OCI-M2 (cell line): ENCODE measurements around the gene CAPN12.

ENCODE experiments used
- DNase-seq: peaks from one replicate; lab custom pipeline; 2025; ENCODE audit not compliant: unreplicated experiment; lab: John Stamatoyannopoulos, UW

CAPN12 gene

GRCh38 chr19:38712161-38712748 is 32.0 kb downstream of the CAPN12 start:
- DNase-seq: no peak

- no peak for DNase-seq
Measured at GRCh38 chr19:38711726-38712153, 32.5 kb downstream of the CAPN12 start.

GRCh38 chr19:38710928-38711725 is 33.1 kb downstream of the CAPN12 start:
- DNase-seq: no peak

GRCh38 chr19:38710416-38710702 is 33.9 kb downstream of the CAPN12 start:
- no peak for DNase-seq

GRCh38 chr19:38709671-38710415 is 34.4 kb downstream of the CAPN12 start:
- DNase-seq: no peak

GRCh38 chr19:38709119-38709518 is 35.2 kb downstream of the CAPN12 start:
- no peak for DNase-seq

GRCh38 chr19:38708413-38709024 is 35.8 kb downstream of the CAPN12 start:
- DNase-seq: no peak

- DNase-seq: no peak
Measured at GRCh38 chr19:38707512-38708114, 36.7 kb downstream of the CAPN12 start.

- no peak for DNase-seq
Measured at GRCh38 chr19:38706792-38707511, 37.3 kb downstream of the CAPN12 start.

GRCh38 chr19:38705197-38706019 is 38.9 kb downstream of the CAPN12 start:
- DNase-seq: no peak

- DNase-seq: no peak
Measured at GRCh38 chr19:38704488-38705026, 39.7 kb downstream of the CAPN12 start.

- no peak for DNase-seq
Measured at GRCh38 chr19:38703509-38703908, 40.8 kb downstream of the CAPN12 start.

GRCh38 chr19:38702278-38702677 is 42.0 kb downstream of the CAPN12 start:
- DNase-seq: no peak

- DNase-seq: no peak
Measured at GRCh38 chr19:38701455-38702063, 42.7 kb downstream of the CAPN12 start.

GRCh38 chr19:38700902-38701454 is 43.3 kb downstream of the CAPN12 start:
- DNase-seq: no peak

- DNase-seq: no peak
Measured at GRCh38 chr19:38700350-38700901, 43.8 kb downstream of the CAPN12 start.

- DNase-seq: no peak
Measured at GRCh38 chr19:38699647-38700349, 44.5 kb downstream of the CAPN12 start.

- no peak for DNase-seq
Measured at GRCh38 chr19:38699027-38699346, 45.3 kb downstream of the CAPN12 start.
